BLaER1 treated with 17β-estradiol and CSF1 and Interleukin-3, amounts not matched to agents 10 nM and 100 nM (cell line): ENCODE results near the gene IGSF21.

Source experiments
- H3K27ac ChIP-seq, 11 experiments: shearing (Covaris generic); formaldehyde crosslinking; 2 replicates each; pipeline ENCODE4 v1.8.1; 2022
- H3K27me3 ChIP-seq, 11 experiments: shearing (Covaris generic); formaldehyde crosslinking; 2 replicates each; pipeline ENCODE4 v1.8.1; 2022
- H3K36me3 ChIP-seq, 11 experiments: shearing (Covaris generic); formaldehyde crosslinking; 2 replicates each; pipeline ENCODE4 v1.8.1; 2022
- H3K4me1 ChIP-seq, 10 experiments: shearing (Covaris generic); formaldehyde crosslinking; 2 replicates each; pipeline ENCODE4 v1.8.1; 2022
- H3K4me2 ChIP-seq, 11 experiments: shearing (Covaris generic); formaldehyde crosslinking; 2 replicates each; pipeline ENCODE4 v1.8.1; 2022
- H3K4me3 ChIP-seq, 10 experiments: shearing (Covaris generic); formaldehyde crosslinking; 2 replicates each; pipeline ENCODE4 v1.8.1; 2022
- H3K9ac ChIP-seq, 11 experiments: shearing (Covaris generic); formaldehyde crosslinking; 2 replicates each; pipeline ENCODE4 v1.8.1; 2022
- H3K9me3 ChIP-seq, 11 experiments: shearing (Covaris generic); formaldehyde crosslinking; replicated peaks in 1 of 11; 2 replicates each; pipeline ENCODE4 v1.8.1; 2022
- H4K20me1 ChIP-seq, 11 experiments: shearing (Covaris generic); formaldehyde crosslinking; 2 replicates each; pipeline ENCODE4 v1.8.1; 2022
- Cebpa-rat ChIP-seq, 11 experiments: shearing (Covaris generic); IDR thresholded peaks; 2 replicates each; pipeline ENCODE4 v1.8.1; 2022

Gene IGSF21

GRCh38 chr1:18336801-18337200 is 229.2 kb downstream of the IGSF21 start:
- H3K4me3 ChIP-seq, result no peak overlapping the region
- no peak overlapping the region for H3K9ac ChIP-seq
- no peaks in the 10 kb centered on the region for H3K9me3 ChIP-seq
- H3K27me3 ChIP-seq, result no peaks in the 10 kb centered on the region
- TF ChIP-seq Cebpa-rat (IDR thresholded peaks at IDR 0.05), result no peak
- H3K27ac ChIP-seq, result no peak overlapping the region
- no peaks in the 10 kb centered on the region for H3K36me3 ChIP-seq
- H4K20me1 ChIP-seq, result no peaks in the 10 kb centered on the region; a peak in 2 of 22 replicates
- peaks cover 0 to 26% (median 15%) of the 10 kb centered on the region in 10 experiments; a peak in 15 of 20 replicates for H3K4me1 ChIP-seq
- no peak overlapping the region for H3K4me2 ChIP-seq

GRCh38 chr1:18337757-18338156 is 230.2 kb downstream of the IGSF21 start:
- Histone ChIP-seq H3K36me3 (no peaks in the 10 kb centered on the region), H3K27me3 (no peaks in the 10 kb centered on the region), H3K27ac (no peak overlapping the region), H3K9ac (no peak overlapping the region), H3K4me3 (no peak overlapping the region), H4K20me1 (no peaks in the 10 kb centered on the region; a peak in 2 of 22 replicates), H3K9me3 (no peaks in the 10 kb centered on the region), H3K4me1 (peaks cover 0 to 32% (median 18%) of the 10 kb centered on the region in 10 experiments; a peak in 15 of 20 replicates), H3K4me2 (no peak overlapping the region)
- no peak for TF ChIP-seq Cebpa-rat (IDR thresholded peaks at IDR 0.05)

GRCh38 chr1:18339161-18339560 is 231.6 kb downstream of the IGSF21 start:
- H3K4me2 ChIP-seq, result no peak overlapping the region

GRCh38 chr1:18340158-18340764 is 232.7 kb downstream of the IGSF21 start:
- no peaks in the 10 kb centered on the region; a peak in 1 of 22 replicates for H3K27me3 ChIP-seq
- H3K27ac ChIP-seq, result no peak overlapping the region
- TF ChIP-seq Cebpa-rat (IDR thresholded peaks at IDR 0.05), result no peak
- H3K36me3 ChIP-seq, result no peaks in the 10 kb centered on the region
- no peak overlapping the region for H3K4me3 ChIP-seq
- no peak overlapping the region for H3K9ac ChIP-seq
- H3K4me2 ChIP-seq, result peak overlapping the region in 5 of 11 experiments; percentile 1 to 50 (median 20); a peak in 5 of 22 replicates
- no peaks in the 10 kb centered on the region for H3K9me3 ChIP-seq
- H3K4me1 ChIP-seq, result peaks cover 0 to 35% (median 19%) of the 10 kb centered on the region in 10 experiments; a peak in 15 of 20 replicates
- H4K20me1 ChIP-seq, result no peaks in the 10 kb centered on the region; a peak in 2 of 22 replicates

More at GRCh38 chr1:18339161-18339560, 231.6 kb downstream of the IGSF21 start:
- Histone ChIP-seq H3K4me3 (no peak overlapping the region), H4K20me1 (no peaks in the 10 kb centered on the region; a peak in 2 of 22 replicates), H3K36me3 (no peaks in the 10 kb centered on the region), H3K9me3 (no peaks in the 10 kb centered on the region), H3K27me3 (no peaks in the 10 kb centered on the region; a peak in 1 of 22 replicates), H3K9ac (no peak overlapping the region), H3K27ac (no peak overlapping the region), H3K4me1 (peaks cover 0 to 35% (median 18%) of the 10 kb centered on the region in 10 experiments; a peak in 15 of 20 replicates)
- TF ChIP-seq Cebpa-rat (IDR thresholded peaks at IDR 0.05), result no peak

GRCh38 chr1:18340787-18341186 is 233.2 kb downstream of the IGSF21 start:
- H3K27ac ChIP-seq, result no peak overlapping the region
- no peak for TF ChIP-seq Cebpa-rat (IDR thresholded peaks at IDR 0.05)
- no peaks in the 10 kb centered on the region for H3K9me3 ChIP-seq
- no peaks in the 10 kb centered on the region for H3K36me3 ChIP-seq
- no peaks in the 10 kb centered on the region; a peak in 1 of 22 replicates for H3K27me3 ChIP-seq
- H3K4me3 ChIP-seq, result no peak overlapping the region
- peaks cover 0 to 35% (median 19%) of the 10 kb centered on the region in 10 experiments; a peak in 16 of 20 replicates for H3K4me1 ChIP-seq
- no peaks in the 10 kb centered on the region; a peak in 2 of 22 replicates for H4K20me1 ChIP-seq
- peak overlapping the region in 6 of 11 experiments; percentile 15 to 50 (median 20); a peak in 6 of 22 replicates for H3K4me2 ChIP-seq
- no peak overlapping the region for H3K9ac ChIP-seq

GRCh38 chr1:18341291-18342069 is 233.9 kb downstream of the IGSF21 start:
- H3K4me2 ChIP-seq, result peak overlapping the region in 7 of 11 experiments; percentile 2 to 50 (median 15); a peak in 5 of 22 replicates
- H3K4me1 ChIP-seq, result peaks cover 0 to 35% (median 23%) of the 10 kb centered on the region in 10 experiments; a peak in 16 of 20 replicates
- no peak for TF ChIP-seq Cebpa-rat (IDR thresholded peaks at IDR 0.05)
- H3K9me3 ChIP-seq, result no peaks in the 10 kb centered on the region
- no peak overlapping the region for H3K4me3 ChIP-seq
- no peaks in the 10 kb centered on the region; a peak in 2 of 22 replicates for H4K20me1 ChIP-seq
- H3K27ac ChIP-seq, result no peak overlapping the region
- no peaks in the 10 kb centered on the region; a peak in 1 of 22 replicates for H3K27me3 ChIP-seq
- no peak overlapping the region for H3K9ac ChIP-seq
- no peaks in the 10 kb centered on the region for H3K36me3 ChIP-seq

- H3K9me3 ChIP-seq, result no peaks in the 10 kb centered on the region
- H3K27me3 ChIP-seq, result no peaks in the 10 kb centered on the region; a peak in 1 of 22 replicates
- H3K4me1 ChIP-seq, result peaks cover 7 to 35% (median 27%) of the 10 kb centered on the region in 10 experiments
- H4K20me1 ChIP-seq, result no peaks in the 10 kb centered on the region; a peak in 2 of 22 replicates
- H3K4me2 ChIP-seq, result peak overlapping the region in 2 of 11 experiments; percentile 3 to 7; a peak in 1 of 22 replicates
- no peak overlapping the region for H3K4me3 ChIP-seq
- H3K27ac ChIP-seq, result no peak overlapping the region
- TF ChIP-seq Cebpa-rat (IDR thresholded peaks at IDR 0.05), result no peak
- no peaks in the 10 kb centered on the region for H3K36me3 ChIP-seq
- no peak overlapping the region for H3K9ac ChIP-seq
Observed at GRCh38 chr1:18342744-18343143, 235.1 kb downstream of the IGSF21 start.

GRCh38 chr1:18343581-18343980 is 236.0 kb downstream of the IGSF21 start:
- no peak overlapping the region for H3K4me2 ChIP-seq
- peaks cover 13 to 40% (median 28%) of the 10 kb centered on the region in 10 experiments for H3K4me1 ChIP-seq
- no peaks in the 10 kb centered on the region for H3K9me3 ChIP-seq
- H3K27me3 ChIP-seq, result no peaks in the 10 kb centered on the region; a peak in 1 of 22 replicates
- no peak overlapping the region for H3K27ac ChIP-seq
- H3K36me3 ChIP-seq, result no peaks in the 10 kb centered on the region
- H4K20me1 ChIP-seq, result no peaks in the 10 kb centered on the region; a peak in 3 of 22 replicates
- no peak for TF ChIP-seq Cebpa-rat (IDR thresholded peaks at IDR 0.05)
- H3K4me3 ChIP-seq, result no peak overlapping the region
- H3K9ac ChIP-seq, result no peak overlapping the region

- peaks cover 0 to 3% (median 0%) of the 10 kb centered on the region in 11 experiments; a peak in 2 of 22 replicates for H4K20me1 ChIP-seq
- no peak overlapping the region for H3K27ac ChIP-seq
- H3K27me3 ChIP-seq, result no peaks in the 10 kb centered on the region; a peak in 1 of 22 replicates
- H3K4me1 ChIP-seq, result peaks cover 13 to 42% (median 26%) of the 10 kb centered on the region in 10 experiments
- H3K4me3 ChIP-seq, result no peak overlapping the region
- no peak for TF ChIP-seq Cebpa-rat (IDR thresholded peaks at IDR 0.05)
- no peaks in the 10 kb centered on the region for H3K36me3 ChIP-seq
- no peak overlapping the region for H3K9ac ChIP-seq
- no peaks in the 10 kb centered on the region for H3K9me3 ChIP-seq
- H3K4me2 ChIP-seq, result peak overlapping the region in 1 of 11 experiments; percentile 3; a peak in 1 of 22 replicates
Observed at GRCh38 chr1:18344755-18345154, 237.2 kb downstream of the IGSF21 start.
